Endodermal cell (in vitro differentiated cells): ENCODE measurements around the gene RASGRF2. TPM values are rescaled to one million over a fixed set of nuclear protein-coding genes. Genes with fewer than 3 reads are reported as not detected.

Experiments used
- DNase-seq: peaks from one replicate; pipeline ENCODE4 v3.0.0-alpha.2; 2017
- H3K27ac ChIP-seq: 2 replicates; pipeline ENCODE4 v1.5.1; 2013; ENCODE audit warnings: mild to moderate bottlenecking, low read depth, low read length, moderate library complexity
- H3K27me3 ChIP-seq: 2 replicates; pipeline ENCODE4 v1.6.1; 2013; ENCODE audit warnings: mild to moderate bottlenecking, low read length, moderate library complexity; ENCODE audit not compliant: insufficient read depth, control insufficient read depth, poor library complexity, severe bottlenecking
- H3K36me3 ChIP-seq: 2 replicates; pipeline ENCODE4 v1.7.0; 2013; ENCODE audit warnings: mild to moderate bottlenecking, low read length, moderate library complexity; ENCODE audit not compliant: control insufficient read depth, insufficient read depth
- H3K4me1 ChIP-seq: one replicate; pipeline ENCODE4 v1.7.0; 2013; ENCODE audit warnings: low read length; ENCODE audit not compliant: control insufficient read depth, insufficient read depth
- H3K4me3 ChIP-seq: 2 replicates; pipeline ENCODE4 v1.5.1; 2013; ENCODE audit warnings: mild to moderate bottlenecking, low read length, moderate library complexity
- H3K9ac ChIP-seq: 2 replicates; pipeline ENCODE4 v1.6.1; 2013; ENCODE audit warnings: mild to moderate bottlenecking, low read length, moderate library complexity; ENCODE audit not compliant: poor library complexity, severe bottlenecking; ENCODE audit errors: extremely low read depth
- H3K9me3 ChIP-seq: 2 replicates; pipeline ENCODE4 v1.6.1; 2013; ENCODE audit warnings: mild to moderate bottlenecking, low read length, moderate library complexity; ENCODE audit not compliant: control insufficient read depth
- H3K27ac Mint-ChIP-seq: 2 replicates; pipeline ENCODE4 v1.8.0; 2020; ENCODE audit warnings: mixed read lengths
- H3K27me3 Mint-ChIP-seq: 2 replicates; pipeline ENCODE4 v1.8.0; 2021; ENCODE audit warnings: mild to moderate bottlenecking, mixed read lengths; ENCODE audit not compliant: insufficient read depth
- H3K36me3 Mint-ChIP-seq: 2 replicates; pipeline ENCODE4 v1.8.0; 2020; ENCODE audit warnings: low read depth, mixed read lengths
- H3K4me1 Mint-ChIP-seq: 2 replicates; pipeline ENCODE4 v1.8.0; 2020; ENCODE audit warnings: mixed read lengths
- H3K4me3 Mint-ChIP-seq: 2 replicates; pipeline ENCODE4 v1.8.0; 2020; ENCODE audit warnings: mild to moderate bottlenecking, moderate library complexity, mixed read lengths
- H3K9me3 Mint-ChIP-seq: 2 replicates; pipeline ENCODE4 v1.8.0; 2020; ENCODE audit warnings: mild to moderate bottlenecking, mixed read lengths
- WGBS, 2 experiments: methylation state at CpG; one replicate each; pipeline versions ENCODE4 v1.1.5 to v1.1.7; 2013; ENCODE audit warnings: missing lambda C conversion rate in 2 of 2, mixed read lengths in 1 of 2; ENCODE audit not compliant: insufficient coverage in 1 of 2, insufficient read length in 1 of 2; 5-methylcytosine and 5-hydroxymethylcytosine counted together
- total RNA-seq, 2 donors: library from RNA; stranded (reverse); fragmentation: NEBNext Ultra II Directional in 1 of 2; extraction: Animal tissue kit (Norgen Biotek cat#: 25700) in 1 of 2; gene quantifications; 2 replicates in 1 of 2; 3 replicates in 1 of 2; pipeline ENCODE4 v1.2.1, GENCODE V29; 2021
- TF ChIP-seq, protein P1 (sequence below): fragments of 200-600 bp; sonication (generic); conservative IDR thresholded peaks from 2 replicates; pipeline ENCODE4 v1.5.0; 2021; ENCODE audit warnings: antibody characterized with exemption, mild to moderate bottlenecking

The RASGRF2 gene
- total RNA-seq, 2 donors from 2014 or later, result 0.64 to 14.4 TPM

DNA sequence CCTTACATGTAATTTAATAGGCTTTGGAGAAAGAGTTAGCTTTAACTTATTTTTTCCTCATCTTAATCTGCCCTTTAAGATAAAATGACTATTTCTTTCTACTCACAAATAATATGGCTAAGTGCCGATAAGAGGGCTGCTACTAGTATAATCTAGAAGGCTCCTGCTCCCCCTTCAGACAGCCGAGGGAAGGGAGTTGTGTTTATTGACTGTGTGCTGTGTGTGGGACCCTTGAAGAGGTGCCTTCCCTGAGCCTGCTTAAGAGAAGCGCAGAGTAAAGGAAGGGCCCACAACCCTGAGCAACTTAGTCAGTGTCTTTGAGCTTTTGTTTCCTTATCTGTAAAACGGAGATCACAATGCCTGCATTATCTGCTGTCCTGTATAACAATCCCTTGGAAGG, 244.9 kb downstream of the RASGRF2 start:
- Mint-ChIP-seq H3K27ac (no peak overlapping the region), H3K4me3 (no peak overlapping the region), H3K36me3 (peaks cover 24% of the 10 kb centered on the region), H3K27me3 (no peaks in the 10 kb centered on the region), H3K9me3 (no peaks in the 10 kb centered on the region), H3K4me1 (no peaks in the 10 kb centered on the region)
- Histone ChIP-seq H3K4me3 (no peak overlapping the region), H3K9me3 (peaks cover 6% of the 10 kb centered on the region), H3K27me3 (no peaks in the 10 kb centered on the region), H3K9ac (no peak overlapping the region), H3K27ac (no peak overlapping the region), H3K36me3 (peaks cover 45% of the 10 kb centered on the region), H3K4me1 (no peaks in the 10 kb centered on the region)
- TF ChIP-seq, protein P1, sequence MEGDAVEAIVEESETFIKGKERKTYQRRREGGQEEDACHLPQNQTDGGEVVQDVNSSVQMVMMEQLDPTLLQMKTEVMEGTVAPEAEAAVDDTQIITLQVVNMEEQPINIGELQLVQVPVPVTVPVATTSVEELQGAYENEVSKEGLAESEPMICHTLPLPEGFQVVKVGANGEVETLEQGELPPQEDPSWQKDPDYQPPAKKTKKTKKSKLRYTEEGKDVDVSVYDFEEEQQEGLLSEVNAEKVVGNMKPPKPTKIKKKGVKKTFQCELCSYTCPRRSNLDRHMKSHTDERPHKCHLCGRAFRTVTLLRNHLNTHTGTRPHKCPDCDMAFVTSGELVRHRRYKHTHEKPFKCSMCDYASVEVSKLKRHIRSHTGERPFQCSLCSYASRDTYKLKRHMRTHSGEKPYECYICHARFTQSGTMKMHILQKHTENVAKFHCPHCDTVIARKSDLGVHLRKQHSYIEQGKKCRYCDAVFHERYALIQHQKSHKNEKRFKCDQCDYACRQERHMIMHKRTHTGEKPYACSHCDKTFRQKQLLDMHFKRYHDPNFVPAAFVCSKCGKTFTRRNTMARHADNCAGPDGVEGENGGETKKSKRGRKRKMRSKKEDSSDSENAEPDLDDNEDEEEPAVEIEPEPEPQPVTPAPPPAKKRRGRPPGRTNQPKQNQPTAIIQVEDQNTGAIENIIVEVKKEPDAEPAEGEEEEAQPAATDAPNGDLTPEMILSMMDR, result peak; percentile 27
- DNase-seq, result no peak
- 88 to 100% methylated on average over 1 to 4 of the region's 4 CpGs for WGBS, 2 experiments

DNA sequence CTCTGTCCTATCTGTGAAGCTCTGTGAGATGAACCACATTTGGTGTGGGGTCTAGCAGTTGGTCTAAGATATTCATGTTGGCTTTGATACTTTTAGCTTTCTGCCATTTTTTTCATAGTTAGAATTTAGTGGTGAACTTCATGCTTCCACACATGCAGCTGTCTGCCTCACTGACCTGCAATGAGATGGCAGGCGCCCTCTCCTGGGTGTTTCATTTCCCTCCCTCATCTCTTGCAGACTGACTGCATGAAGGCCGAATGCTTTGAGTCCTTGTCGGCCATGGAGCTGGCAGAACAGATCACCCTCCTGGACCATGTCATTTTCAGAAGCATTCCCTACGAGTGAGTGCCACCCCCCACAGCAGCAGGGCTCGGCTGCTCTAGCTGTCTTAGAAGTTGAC, 246.8 kb downstream of the RASGRF2 start:
- no peaks in the 10 kb centered on the region for H3K27me3 Mint-ChIP-seq
- peaks cover 36% of the 10 kb centered on the region for H3K36me3 ChIP-seq
- DNase-seq, result peak; percentile 81
- H3K4me1 Mint-ChIP-seq, result peaks cover 3% of the 10 kb centered on the region
- H3K36me3 Mint-ChIP-seq, result peaks cover 33% of the 10 kb centered on the region
- no peak overlapping the region for H3K27ac ChIP-seq
- TF ChIP-seq, protein P1, result peak; percentile 68
- no peaks in the 10 kb centered on the region for H3K4me1 ChIP-seq
- no peaks in the 10 kb centered on the region for H3K9me3 Mint-ChIP-seq
- no peak overlapping the region for H3K9ac ChIP-seq
- peaks cover 6% of the 10 kb centered on the region for H3K9me3 ChIP-seq
- no peak overlapping the region for H3K27ac Mint-ChIP-seq
- no peaks in the 10 kb centered on the region for H3K27me3 ChIP-seq
- no peak overlapping the region for H3K4me3 ChIP-seq
- no peak overlapping the region for H3K4me3 Mint-ChIP-seq
- WGBS, 2 experiments, result 67 to 75% methylated on average over 5 of the region's 5 CpGs

DNA sequence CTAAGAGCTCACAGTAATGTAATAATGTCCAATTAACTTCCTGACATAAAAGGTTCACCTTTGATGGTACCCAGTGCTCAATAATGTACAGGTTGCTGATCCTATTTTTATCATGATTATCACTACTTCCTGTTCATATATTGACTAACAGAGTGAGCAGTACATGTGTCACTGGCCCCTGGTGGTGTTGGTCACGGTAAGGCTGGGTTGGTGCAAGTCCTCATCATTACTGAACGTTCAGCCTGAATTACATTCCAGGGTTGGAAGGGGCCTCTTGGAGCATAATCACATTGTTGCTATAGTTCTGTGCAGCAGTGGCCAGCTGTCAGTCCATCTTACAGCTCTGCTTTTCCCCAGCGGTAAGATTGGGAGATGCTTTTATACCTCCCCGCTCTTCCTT, 248.7 kb downstream of the RASGRF2 start:
- Histone ChIP-seq H3K27ac (no peak overlapping the region), H3K9ac (no peak overlapping the region), H3K4me3 (no peak overlapping the region), H3K36me3 (peaks cover 23% of the 10 kb centered on the region), H3K9me3 (peaks cover 6% of the 10 kb centered on the region), H3K4me1 (no peaks in the 10 kb centered on the region), H3K27me3 (no peaks in the 10 kb centered on the region)
- no peak for DNase-seq
- no peak overlapping the region for H3K27ac Mint-ChIP-seq
- peaks cover 33% of the 10 kb centered on the region for H3K36me3 Mint-ChIP-seq
- TF ChIP-seq, protein P1, result no peak
- H3K9me3 Mint-ChIP-seq, result no peaks in the 10 kb centered on the region
- H3K4me1 Mint-ChIP-seq, result peaks cover 16% of the 10 kb centered on the region
- H3K4me3 Mint-ChIP-seq, result no peak overlapping the region
- WGBS, 2 experiments, result 95 to 96% methylated on average over 4 of the region's 4 CpGs
- no peaks in the 10 kb centered on the region for H3K27me3 Mint-ChIP-seq
